Medulla oblongata (tissue), 1 donor: ENCODE results near the gene ITGAD.
"Not testable (repeated sequence)": the region's sequence is repeated elsewhere in the genome, so short reads cannot be mapped to it uniquely, and the experiment has no call there.

Experiments
- DNase-seq: peaks from one replicate; pipeline ENCODE4 v3.0.0-alpha.2; 2015; ENCODE audit errors: extremely low spot score

ITGAD gene

GRCh38 chr16:31403590-31404352 is 10.6 kb downstream of the ITGAD start:
- no peak for DNase-seq

- no peak for DNase-seq
Observed at GRCh38 chr16:31404353-31405064, 11.4 kb downstream of the ITGAD start.

GRCh38 chr16:31407406-31407805 is 14.3 kb downstream of the ITGAD start:
- DNase-seq = no peak

GRCh38 chr16:31409433-31409832 is 16.3 kb downstream of the ITGAD start:
- DNase-seq = no peak

- DNase-seq = no peak
Observed at GRCh38 chr16:31410082-31410481, 16.9 kb downstream of the ITGAD start.

DNA sequence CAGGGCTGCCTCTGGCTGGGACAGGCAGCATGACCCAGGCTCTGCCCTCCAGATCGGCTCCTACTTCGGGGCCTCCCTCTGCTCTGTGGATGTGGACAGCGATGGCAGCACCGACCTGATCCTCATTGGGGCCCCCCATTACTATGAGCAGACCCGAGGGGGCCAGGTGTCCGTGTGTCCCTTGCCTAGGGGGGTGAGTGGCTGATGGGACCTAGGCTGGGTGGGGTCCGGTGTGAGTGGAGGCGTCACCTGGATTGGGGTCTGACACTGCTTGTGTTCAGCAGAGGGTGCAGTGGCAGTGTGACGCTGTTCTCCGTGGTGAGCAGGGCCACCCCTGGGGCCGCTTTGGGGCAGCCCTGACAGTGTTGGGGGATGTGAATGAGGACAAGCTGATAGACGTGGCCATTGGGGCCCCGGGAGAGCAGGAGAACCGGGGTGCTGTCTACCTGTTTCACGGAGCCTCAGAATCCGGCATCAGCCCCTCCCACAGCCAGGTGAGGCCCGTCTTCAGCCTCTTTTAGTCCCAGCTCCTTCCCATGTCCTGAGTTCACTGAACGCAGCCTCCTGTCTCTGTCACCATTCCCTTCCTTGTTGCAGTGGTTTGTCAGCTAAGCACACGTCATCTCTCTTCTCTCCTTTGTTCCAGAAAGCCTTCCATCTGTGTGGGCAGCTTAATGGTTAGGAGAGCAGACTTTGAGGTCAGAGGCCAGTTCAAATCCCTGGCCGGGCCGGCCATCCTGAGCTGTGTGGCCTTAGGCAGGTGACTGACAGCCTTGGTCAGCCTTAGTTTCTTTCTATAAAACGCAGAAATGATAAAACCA is 18.1 kb downstream of the ITGAD start:
- DNase-seq = no peak

DNA sequence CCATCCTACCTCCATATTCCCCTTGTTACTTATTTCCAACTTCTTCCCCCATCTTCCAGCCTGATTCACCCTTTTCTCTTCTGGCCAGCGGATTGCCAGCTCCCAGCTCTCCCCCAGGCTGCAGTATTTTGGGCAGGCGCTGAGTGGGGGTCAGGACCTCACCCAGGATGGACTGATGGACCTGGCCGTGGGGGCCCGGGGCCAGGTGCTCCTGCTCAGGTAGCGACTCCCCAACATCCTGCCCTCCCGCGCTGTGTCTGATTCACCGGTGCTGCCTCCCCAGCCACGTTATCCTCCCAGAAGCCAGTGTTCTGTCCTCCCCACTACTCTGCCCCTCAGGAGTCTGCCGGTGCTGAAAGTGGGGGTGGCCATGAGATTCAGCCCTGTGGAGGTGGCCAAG is 19.6 kb downstream of the ITGAD start:
- no peak for DNase-seq

GRCh38 chr16:31413381-31413780 is 20.2 kb downstream of the ITGAD start:
- no peak for DNase-seq

GRCh38 chr16:31413943-31414342 is 20.8 kb downstream of the ITGAD start:
- no peak for DNase-seq

- DNase-seq = no peak
Observed at GRCh38 chr16:31414706-31415105, 21.6 kb downstream of the ITGAD start.

DNA sequence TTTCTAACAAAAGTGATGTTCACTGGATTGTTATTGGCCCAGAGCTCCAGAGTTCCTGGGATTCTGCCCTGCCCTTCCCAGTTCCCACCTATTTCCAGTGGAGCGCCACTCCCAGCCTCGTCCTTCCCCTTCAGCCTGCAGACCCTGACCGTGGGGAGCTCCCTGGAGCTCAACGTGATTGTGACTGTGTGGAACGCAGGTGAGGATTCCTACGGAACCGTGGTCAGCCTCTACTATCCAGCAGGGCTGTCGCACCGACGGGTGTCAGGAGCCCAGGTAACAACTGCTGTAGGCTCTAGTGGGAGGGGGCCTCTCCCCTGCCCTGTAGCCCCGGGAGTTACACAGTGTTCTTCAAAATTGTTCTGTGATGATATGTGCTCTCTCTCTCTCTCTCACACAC is 23.2 kb downstream of the ITGAD start:
- no peak for DNase-seq

GRCh38 chr16:31417036-31417435 is 23.9 kb downstream of the ITGAD start:
- DNase-seq = not testable (repeated sequence)

- no peak for DNase-seq
Observed at GRCh38 chr16:31417916-31418315, 24.8 kb downstream of the ITGAD start.

- DNase-seq = no peak
Observed at GRCh38 chr16:31420037-31420436, 26.9 kb downstream of the ITGAD start.

- DNase-seq = no peak
Observed at GRCh38 chr16:31421587-31421986, 28.5 kb downstream of the ITGAD start.

- no peak for DNase-seq
Observed at GRCh38 chr16:31423241-31423640, 30.1 kb downstream of the ITGAD start.

- no peak for DNase-seq
Observed at GRCh38 chr16:31423801-31424200, 30.7 kb downstream of the ITGAD start.

DNA sequence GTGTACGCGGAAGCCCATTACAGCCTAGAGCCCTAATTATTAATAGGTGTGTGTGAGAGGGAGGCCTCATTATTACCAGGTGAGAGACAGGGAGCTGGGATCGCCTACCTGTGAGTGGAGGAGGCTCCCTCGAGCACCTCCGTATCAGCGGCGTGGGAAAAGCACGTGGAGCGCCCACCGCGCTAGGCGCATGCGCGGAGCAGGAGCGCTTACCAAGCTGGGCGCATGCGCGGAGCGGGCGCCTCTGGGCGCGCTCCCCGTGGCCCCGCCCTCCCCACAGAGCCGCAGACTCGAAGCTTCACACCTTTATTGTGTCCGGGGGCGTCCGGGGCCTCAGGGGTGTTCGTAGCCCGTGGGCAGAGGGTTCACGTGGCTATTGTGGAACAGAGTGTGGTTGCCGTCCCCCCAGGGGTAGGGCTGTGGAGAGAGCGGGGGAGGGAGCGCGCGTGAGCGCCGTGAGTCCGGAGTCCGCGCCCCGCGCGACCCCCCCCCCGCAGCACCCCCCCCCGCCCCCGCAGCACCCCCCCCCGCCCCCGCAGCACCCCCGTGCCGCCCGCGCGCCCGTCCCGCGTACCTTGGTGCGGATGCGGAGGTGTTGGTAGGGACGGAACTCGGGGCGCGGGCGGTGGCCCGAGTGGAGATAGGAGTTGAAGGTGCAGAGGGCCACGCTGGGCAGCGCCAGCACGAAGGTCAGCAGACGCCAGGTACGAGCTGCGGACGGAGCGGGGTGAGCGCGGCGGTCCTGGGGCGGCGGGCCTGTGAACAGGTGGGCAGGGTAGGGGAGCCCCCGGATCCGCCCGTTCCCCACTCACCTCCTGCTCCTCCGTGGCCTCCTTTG is 34.5 kb downstream of the ITGAD start:
- peak; percentile 71 for DNase-seq

DNA sequence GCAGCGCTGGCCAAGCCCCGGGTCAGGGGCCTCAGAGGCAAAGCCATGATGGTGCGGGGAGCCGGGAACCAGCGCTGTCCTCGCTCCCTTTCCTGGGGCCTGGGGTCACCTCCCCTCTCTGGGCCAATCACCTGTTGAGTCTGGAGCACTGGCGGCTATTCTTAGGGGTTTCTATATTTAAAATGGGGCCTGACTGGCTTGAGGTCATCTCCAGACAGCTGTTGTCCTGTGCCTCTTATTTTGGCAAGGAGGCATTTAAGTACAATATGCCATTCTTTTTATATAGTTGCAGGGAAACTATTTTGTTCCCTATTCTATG is 35.1 kb downstream of the ITGAD start, which contains the start of gene COX6A2:
TSS of gene COX6A2 (minus strand) at position 82 of the 319 bp plus-strand sequence. CDS start at position 47, 35 bp downstream.
- no peak for DNase-seq

DNA sequence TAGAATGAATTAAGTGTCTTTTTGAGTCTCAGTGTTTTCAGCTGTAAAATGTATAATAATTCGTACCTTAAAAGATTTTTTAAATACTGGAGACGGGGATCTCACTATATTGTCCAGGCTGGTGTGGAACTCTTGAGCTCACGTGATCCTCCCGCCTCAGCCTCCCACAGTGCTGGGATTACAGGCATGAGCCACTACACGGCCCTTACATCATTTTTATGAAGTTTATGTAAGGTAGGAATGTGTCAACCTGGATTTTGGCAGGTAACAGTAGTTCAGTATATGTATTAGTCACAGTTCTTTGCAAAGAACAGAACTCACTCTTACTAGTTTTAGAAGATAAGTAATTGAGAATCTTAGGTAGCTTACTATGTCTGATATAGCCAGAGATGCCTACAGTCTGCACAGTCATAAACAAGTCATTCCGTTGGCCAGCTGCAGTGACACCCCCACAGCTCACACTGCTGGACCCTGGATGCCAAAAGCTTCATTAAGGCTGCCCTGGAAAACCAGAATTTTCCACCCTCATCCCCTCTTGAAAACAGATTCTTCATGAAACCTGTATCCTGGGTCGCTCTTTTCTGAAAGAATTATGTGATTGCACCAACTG is 35.6 kb downstream of the ITGAD start:
- DNase-seq = no peak

DNA sequence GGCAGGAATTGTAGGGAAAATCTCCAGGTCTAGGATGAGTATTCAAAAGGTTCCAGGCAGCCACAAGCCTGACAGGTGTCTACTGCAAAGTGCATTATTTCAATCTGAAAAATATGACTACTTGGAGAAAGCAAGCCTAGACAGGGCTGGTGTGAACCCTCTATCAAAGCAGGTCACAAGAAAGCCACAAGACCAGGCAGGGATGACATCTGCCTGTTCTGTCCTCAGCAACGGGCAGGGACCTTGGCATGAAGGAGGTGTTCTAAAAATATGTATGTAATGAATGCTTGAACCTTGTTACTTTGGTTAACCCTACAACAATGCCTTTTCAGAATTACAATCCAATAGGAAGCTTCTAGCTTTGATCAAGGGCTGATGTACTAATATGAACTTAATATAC is 36.2 kb downstream of the ITGAD start:
- DNase-seq = no peak
